GM18951 (cell line): Measurements from ENCODE around the gene UROC1.

Experiments used
- POLR2A ChIP-seq: IDR thresholded peaks from 4 replicates; pipeline ENCODE4 v1.6.1; 2011; ENCODE audit warnings: mild to moderate bottlenecking; ENCODE audit not compliant: insufficient read length, insufficient read depth; ENCODE audit errors: extremely low read depth
- in situ Hi-C: fragments of 300-500 bp; cut with MboI; formaldehyde crosslinking; loops from one replicate; pipeline ENCODE4 v1.12.0; 2022; ENCODE audit warnings: low sequenced_read_pairs, mixed read lengths, inconsistent platforms; ENCODE audit not compliant: unreplicated experiment

Gene UROC1

GRCh38 chr3:126439968-126440708 lies 77.4 kb downstream of the UROC1 start:
- no peak for TF ChIP-seq POLR2A
- in situ Hi-C loops, result no loop called here

GRCh38 chr3:126439346-126439967 lies 78.1 kb downstream of the UROC1 start:
- no peak for TF ChIP-seq POLR2A
- in situ Hi-C loops, result no loop called here

- in situ Hi-C loops, result no loop called here
- no peak for TF ChIP-seq POLR2A
Measured at GRCh38 chr3:126438746-126439145, 78.8 kb downstream of the UROC1 start.

- no peak for TF ChIP-seq POLR2A
- in situ Hi-C loops, result no loop called here
Measured at GRCh38 chr3:126438186-126438585, 79.4 kb downstream of the UROC1 start.

GRCh38 chr3:126436826-126437717 lies 80.5 kb downstream of the UROC1 start:
- no peak for TF ChIP-seq POLR2A
- in situ Hi-C loops, result no loop called here

GRCh38 chr3:126435456-126436315 lies 81.9 kb downstream of the UROC1 start:
- in situ Hi-C loops, result no loop called here

GRCh38 chr3:126434931-126435411 lies 82.6 kb downstream of the UROC1 start:
- in situ Hi-C loops, result no loop called here
- no peak for TF ChIP-seq POLR2A

More at GRCh38 chr3:126435456-126436315, 81.9 kb downstream of the UROC1 start:
- no peak for TF ChIP-seq POLR2A

GRCh38 chr3:126434264-126434590 lies 83.3 kb downstream of the UROC1 start:
- in situ Hi-C loops, result no loop called here
- no peak for TF ChIP-seq POLR2A

GRCh38 chr3:126433496-126434263 lies 83.9 kb downstream of the UROC1 start:
- TF ChIP-seq POLR2A, result no peak
- in situ Hi-C loops, result no loop called here

GRCh38 chr3:126433105-126433430 lies 84.5 kb downstream of the UROC1 start:
- TF ChIP-seq POLR2A, result no peak
- in situ Hi-C loops, result no loop called here

- in situ Hi-C loops, result no loop called here
- no peak for TF ChIP-seq POLR2A
Measured at GRCh38 chr3:126432361-126433104, 85.0 kb downstream of the UROC1 start.
